Hematopoietic multipotent progenitor cell treated with erythropoietin and hydrocortisone succinate and interleukin-3 and kit ligand, for 15 days (in vitro differentiated cells): ENCODE measurements around the gene ATP13A1.
"Not testable (repeated sequence)": the region's sequence is repeated elsewhere in the genome, so short reads cannot be mapped to it uniquely, and the experiment has no call there.

Experiments
- DNase-seq: peaks from one replicate; pipeline ENCODE4 v3.0.0-alpha.2; 2015; ENCODE audit warnings: low spot score

ATP13A1 gene

GRCh38 chr19:19619181-19619848 lies 44.2 kb downstream of the ATP13A1 start:
- no peak for DNase-seq

DNA sequence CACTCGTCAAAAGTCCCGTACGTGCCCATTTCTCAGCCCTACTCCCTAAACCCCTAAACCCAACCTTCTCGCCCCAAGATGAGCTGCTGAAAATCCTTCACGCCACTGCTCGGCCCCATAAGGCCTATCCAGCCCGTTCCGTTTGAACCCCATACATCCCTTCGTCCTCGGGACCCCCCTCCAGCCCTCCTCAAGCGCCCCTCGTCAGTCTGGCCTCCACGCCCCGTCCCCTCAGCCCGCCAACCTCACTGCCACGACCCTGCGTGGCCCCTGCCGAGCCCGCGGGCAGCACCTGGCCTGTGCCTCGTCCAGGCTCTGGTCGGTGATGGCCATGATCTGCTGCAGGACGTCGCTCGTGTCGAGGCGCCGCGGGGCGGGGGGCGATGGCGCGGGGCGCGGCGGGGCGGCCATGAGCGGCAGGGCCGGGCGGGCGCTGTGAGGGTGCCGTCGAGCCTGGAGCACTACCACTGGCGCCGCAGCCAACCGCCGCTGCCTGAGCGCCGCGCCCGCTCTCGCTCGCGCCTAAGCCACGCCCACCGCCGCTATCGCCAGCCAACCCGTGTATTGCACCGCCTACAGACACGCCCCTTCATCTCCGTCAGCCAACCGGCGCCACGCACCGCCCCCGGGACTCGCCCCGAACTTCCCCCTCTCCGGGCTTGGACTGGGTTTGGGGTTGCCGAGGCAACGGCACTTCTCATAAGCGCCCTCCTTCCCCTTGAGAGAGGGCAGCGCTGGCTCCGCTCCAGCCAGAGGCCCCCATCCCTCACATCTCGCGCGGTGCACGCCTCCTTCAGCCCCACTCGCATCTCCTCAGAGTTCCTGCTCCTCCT lies 45.0 kb downstream of the ATP13A1 start, which contains the start of gene PBX4:
TSS of gene PBX4 (minus strand) at position 469 of the 833 bp plus-strand sequence. CDS start at position 411, 58 bp downstream.
- DNase-seq: peak; percentile 76

DNA sequence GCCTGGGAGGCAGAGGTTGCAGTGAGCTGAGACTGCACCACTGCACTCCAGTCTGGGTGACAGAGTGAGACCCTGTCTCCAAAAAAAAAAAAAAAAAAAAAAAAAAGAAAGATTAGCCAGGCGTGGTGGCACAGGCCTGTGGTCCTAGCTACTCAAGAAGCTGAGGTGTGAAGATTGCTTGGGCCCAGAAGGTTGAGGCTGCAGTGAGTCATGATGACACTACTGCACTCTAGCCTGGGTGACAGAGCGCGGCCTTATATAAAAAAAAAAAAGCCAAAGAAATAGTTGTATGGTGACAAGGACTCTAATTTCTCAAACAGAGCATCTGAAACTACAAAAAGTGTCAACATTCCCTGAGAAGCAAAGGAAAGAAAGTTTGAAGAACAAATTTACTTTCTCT lies 48.4 kb downstream of the ATP13A1 start:
- no peak for DNase-seq

GRCh38 chr19:19613506-19613905 lies 50.0 kb downstream of the ATP13A1 start:
- DNase-seq: no peak

DNA sequence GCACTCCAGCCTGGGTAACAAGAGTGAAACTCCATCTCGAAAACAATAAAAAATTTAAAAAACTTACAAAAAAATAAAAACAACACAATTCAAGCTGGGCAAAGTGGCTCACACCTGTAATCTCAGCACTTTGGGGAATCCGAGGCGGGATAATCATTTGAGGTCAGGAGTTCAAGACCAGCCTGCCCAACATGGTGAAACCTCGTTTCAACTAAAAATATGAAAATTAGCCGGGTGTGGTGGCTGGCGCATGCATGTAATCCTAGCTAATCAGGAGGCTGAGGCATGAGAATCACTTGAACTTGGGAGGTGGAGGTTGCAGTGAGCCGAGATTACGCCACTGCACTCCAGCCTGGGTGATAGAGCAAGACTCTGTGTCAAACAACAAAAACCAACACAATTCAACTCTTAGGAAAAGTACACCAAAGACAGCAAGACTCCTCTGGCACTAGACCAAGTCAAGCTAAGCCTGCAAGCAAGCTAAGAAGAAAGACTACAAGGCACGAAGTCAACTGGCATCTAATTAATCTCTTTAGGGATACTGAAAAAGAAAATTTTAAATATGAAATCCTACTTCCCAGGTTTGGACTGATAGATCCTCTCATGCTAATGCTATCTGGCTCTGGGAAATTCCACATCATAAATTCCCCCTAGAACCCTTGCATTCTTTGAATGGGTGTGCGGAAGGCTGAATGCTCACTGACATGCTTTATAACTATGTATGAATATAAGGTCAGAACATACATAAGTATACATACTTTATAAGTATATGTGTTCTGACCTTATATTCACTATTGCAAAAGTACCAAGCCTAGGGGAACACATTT lies 52.9 kb downstream of the ATP13A1 start:
- no peak for DNase-seq

DNA sequence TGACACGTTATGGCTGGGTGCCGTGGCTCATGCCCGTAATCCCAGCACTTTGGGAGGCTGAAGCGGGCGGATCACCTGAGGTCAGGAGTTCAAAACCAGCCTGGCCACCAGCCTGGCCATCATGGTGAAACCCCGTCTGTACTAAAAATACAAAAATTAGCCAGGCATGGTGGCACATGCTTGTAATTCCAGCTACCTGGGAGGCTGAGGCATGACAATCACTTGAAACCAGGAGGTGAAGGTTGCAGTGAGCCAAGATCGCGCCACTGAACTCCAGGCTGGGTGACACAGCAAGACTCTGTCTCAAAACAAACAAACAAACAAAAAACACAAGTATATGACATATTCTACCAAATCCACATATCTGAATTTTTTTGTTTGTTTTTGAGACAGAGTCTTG lies 56.8 kb downstream of the ATP13A1 start:
- not testable (repeated sequence) for DNase-seq

DNA sequence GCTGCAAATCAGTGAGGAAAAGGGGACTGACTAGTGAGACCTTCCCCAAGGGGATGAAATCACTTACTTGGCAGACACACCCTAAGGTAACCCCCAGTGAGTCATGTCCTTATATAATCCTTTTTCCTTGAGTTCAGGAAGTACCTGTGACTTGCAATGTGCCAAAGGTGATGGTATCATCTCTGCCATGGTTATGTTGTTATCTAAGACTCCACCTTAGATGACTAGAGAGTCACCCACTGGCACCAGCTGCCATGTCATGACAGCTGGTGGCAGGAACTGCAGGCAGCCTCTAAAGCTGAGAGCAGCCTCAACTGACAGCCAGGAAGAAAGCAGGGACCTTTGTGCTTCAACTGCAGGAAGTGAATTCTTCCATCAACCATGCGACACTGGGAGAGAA lies 57.5 kb downstream of the ATP13A1 start:
- no peak for DNase-seq

DNA sequence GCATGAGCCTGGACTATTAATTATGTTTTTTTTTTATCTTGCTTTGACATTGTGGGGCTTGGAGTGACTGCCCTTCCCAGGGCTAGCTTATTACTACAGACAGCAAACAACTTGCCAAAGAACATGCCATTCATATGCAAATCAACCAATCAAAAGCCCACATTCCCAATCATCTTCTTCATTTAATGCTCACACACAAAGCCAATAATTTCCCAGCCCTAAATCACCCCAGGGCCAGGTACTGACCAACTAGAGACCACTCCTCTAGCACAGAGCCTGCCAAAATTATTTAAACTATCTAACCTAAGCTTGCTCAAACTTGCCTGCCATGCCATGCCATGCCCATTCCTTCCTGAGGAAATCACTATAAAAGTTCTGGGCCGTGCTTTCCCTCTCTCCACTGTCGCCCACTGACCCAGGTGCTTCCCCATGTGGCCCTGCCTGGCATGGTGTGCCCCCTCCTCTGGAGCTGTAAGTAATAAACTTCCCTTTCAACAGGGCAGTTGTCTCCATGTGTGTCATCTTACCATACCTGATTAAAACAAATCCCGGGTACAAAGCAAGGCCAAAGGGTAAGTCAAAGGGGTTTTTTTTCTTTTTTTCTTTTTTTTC lies 60.7 kb downstream of the ATP13A1 start:
- DNase-seq: no peak

DNA sequence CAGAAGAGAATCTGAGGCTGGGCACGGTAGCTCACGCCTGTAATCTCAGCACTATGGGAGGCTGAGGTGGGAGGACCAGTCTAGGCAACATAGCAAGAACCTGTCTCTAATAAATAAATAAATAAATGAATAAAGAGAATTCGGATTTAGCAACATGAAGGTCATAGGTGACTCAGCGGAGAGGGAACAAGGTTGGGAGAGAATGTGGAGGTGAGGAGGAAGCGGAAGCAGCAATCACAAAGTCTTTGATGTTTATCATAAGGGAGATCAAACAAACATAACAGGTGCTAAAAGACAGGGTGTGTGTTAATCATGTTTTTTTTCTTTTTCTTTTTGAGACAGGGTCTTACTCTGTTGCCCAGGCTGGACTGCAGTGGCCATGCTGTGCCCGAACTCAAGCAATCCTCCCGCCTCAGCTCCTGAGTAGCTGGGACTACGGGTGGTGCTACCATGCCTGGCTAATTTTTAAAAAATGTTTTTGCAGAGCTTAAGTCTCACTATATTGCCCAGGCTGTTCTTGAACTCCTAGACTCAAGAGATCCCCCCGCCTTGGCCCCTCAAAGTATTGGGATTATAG lies 61.3 kb downstream of the ATP13A1 start:
- no peak for DNase-seq

- no peak for DNase-seq
These were observed 62.6 kb downstream of the ATP13A1 start for GRCh38 chr19:19600793-19601330.

GRCh38 chr19:19598728-19599451 lies 64.6 kb downstream of the ATP13A1 start:
- not testable (repeated sequence) for DNase-seq

DNA sequence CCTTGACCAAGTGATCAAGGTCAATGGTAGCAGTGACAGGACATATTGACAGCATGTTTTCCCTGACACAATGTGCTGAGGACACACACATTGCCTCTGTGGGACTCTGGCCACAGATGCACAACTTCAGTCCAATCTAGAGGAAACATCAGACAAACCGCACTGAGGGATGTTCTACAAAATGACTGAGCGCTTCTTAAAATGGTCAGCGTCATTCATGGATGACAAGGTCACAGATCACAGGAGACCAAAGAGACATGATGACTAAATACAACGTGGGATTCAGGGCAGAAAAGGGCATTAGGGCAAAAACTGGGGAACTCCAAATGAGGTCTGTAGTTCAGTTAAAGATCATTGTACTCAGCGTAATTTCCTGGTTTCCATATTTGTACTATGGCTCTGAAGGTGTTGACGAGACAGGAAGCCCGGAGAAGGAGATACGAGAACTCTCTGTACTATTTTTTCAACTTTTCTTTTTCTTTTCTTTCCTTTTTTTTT lies 65.6 kb downstream of the ATP13A1 start:
- no peak for DNase-seq
